H1 (cell line): ENCODE measurements around the gene LYAR. TPM values are rescaled to one million over a fixed set of nuclear protein-coding genes. Genes with fewer than 3 reads are reported as not detected.

Source experiments
- CTCF ChIA-PET: fragments of 300-600 bp; sonication (Branson Sonifier 250); formaldehyde crosslinking; loops from one replicate; lab custom pipeline; 2021; ENCODE audit not compliant: partially characterized antibody; lab: Charles Lee
- POLR2A ChIA-PET: fragments of 300-600 bp; sonication (Branson Sonifier 250); formaldehyde crosslinking; loops from one replicate; lab custom pipeline; 2021; ENCODE audit warnings: inconsistent platforms; ENCODE audit not compliant: partially characterized antibody; lab: Charles Lee
- DNase-seq, 2 experiments: peaks; one replicate each; pipeline versions ENCODE4 v3.0.0 to v3.0.0-alpha.2; 2010 to 2022; ENCODE audit warnings: low spot score in 2 of 2, low read depth in 1 of 2, mixed read lengths in 1 of 2
- FAIRE-seq: peaks from 2 replicates; lab custom pipeline; 2011; peaks lifted over from hg19 to GRCh38; lab: Jason Lieb, UNC
- H2AFZ ChIP-seq: 2 replicates; pipeline ENCODE4 v1.8.1; 2012; ENCODE audit warnings: low read length, inconsistent platforms
- H2AK5ac ChIP-seq: 2 replicates; pipeline ENCODE4 v1.6.1; 2013; ENCODE audit warnings: low read depth, low read length
- H2BK120ac ChIP-seq: replicated peaks from 2 replicates; pipeline ENCODE3; 2013; ENCODE audit warnings: low read depth, low read length, inconsistent platforms
- H2BK12ac ChIP-seq: 2 replicates; pipeline ENCODE4 v1.6.1; 2013; ENCODE audit warnings: low read depth, low read length
- H2BK15ac ChIP-seq: 2 replicates; pipeline ENCODE4 v1.6.1; 2013; ENCODE audit warnings: low read length
- H2BK20ac ChIP-seq: 2 replicates; pipeline ENCODE4 v1.6.1; 2013; ENCODE audit warnings: low read length
- H2BK5ac ChIP-seq: 2 replicates; pipeline ENCODE4 v1.6.1; 2013; ENCODE audit warnings: low read depth, low read length
- H3K14ac ChIP-seq: 2 replicates; pipeline ENCODE4 v1.6.1; 2013; ENCODE audit warnings: inconsistent platforms; ENCODE audit not compliant: insufficient read length
- H3K18ac ChIP-seq: 2 replicates; pipeline ENCODE4 v1.6.1; 2013; ENCODE audit warnings: low read length; ENCODE audit errors: extremely low read depth
- H3K23ac ChIP-seq: 2 replicates; pipeline ENCODE4 v1.6.1; 2013; ENCODE audit warnings: inconsistent platforms; ENCODE audit not compliant: insufficient read length
- H3K23me2 ChIP-seq: 2 replicates; pipeline ENCODE4 v1.6.1; 2013; ENCODE audit warnings: low read depth, low read length
- H3K27ac ChIP-seq: 2 replicates; pipeline ENCODE4 v1.6.1; 2011; ENCODE audit warnings: low read depth, low read length, inconsistent platforms
- H3K27me3 ChIP-seq, 4 experiments: replicated peaks in 1 of 4; 1 replicate in 1 of 4; 2 replicates in 3 of 4; pipeline versions ENCODE4 v1.6.1 to v1.8.1; 2011 to 2013; ENCODE audit warnings: low read length in 3 of 4, mild to moderate bottlenecking in 3 of 4, inconsistent platforms in 2 of 4, mixed read lengths in 2 of 4, moderate library complexity in 1 of 4; ENCODE audit not compliant: control insufficient read depth in 3 of 4, insufficient read depth in 3 of 4; ENCODE audit errors: extremely low read depth in 1 of 4
- H3K36me3 ChIP-seq, 4 experiments: 2 replicates each; pipeline versions ENCODE4 v1.6.1 to v1.8.1; 2011 to 2013; ENCODE audit warnings: mild to moderate bottlenecking in 4 of 4, low read length in 3 of 4, moderate library complexity in 2 of 4, control low read depth in 1 of 4, inconsistent platforms in 1 of 4; ENCODE audit not compliant: insufficient read depth in 4 of 4, control insufficient read depth in 2 of 4
- H3K4ac ChIP-seq: replicated peaks from 2 replicates; pipeline ENCODE3; 2013; ENCODE audit warnings: low read length, low read depth, mixed read lengths, inconsistent platforms; ENCODE audit not compliant: insufficient read length
- H3K4me1 ChIP-seq, 4 experiments: replicated peaks in 1 of 4; 1 replicate in 1 of 4; 2 replicates in 3 of 4; pipeline versions ENCODE4 v1.6.1 to v1.8.1; 2011 to 2013; ENCODE audit warnings: low read length in 3 of 4, inconsistent platforms in 2 of 4, mixed read lengths in 1 of 4; ENCODE audit not compliant: insufficient read depth in 4 of 4, control insufficient read depth in 3 of 4
- H3K4me2 ChIP-seq, 2 experiments: 2 replicates each; pipeline versions ENCODE4 v1.6.1 to v1.8.1; 2011 to 2013; ENCODE audit warnings: low read depth in 2 of 2, low read length in 2 of 2, control low read depth in 1 of 2, inconsistent platforms in 1 of 2, mild to moderate bottlenecking in 1 of 2; ENCODE audit not compliant: insufficient read depth in 1 of 2
- H3K4me3 ChIP-seq, 4 experiments: fragments of 200-600, 300-600 bp in 1 of 4; sonication (generic), shearing (Covaris generic), sonication (Bioruptor Twin) in 1 of 4; 2 replicates each; pipeline versions ENCODE4 v1.5.1 to v1.8.1; 2011 to 2016; ENCODE audit warnings: low read length in 4 of 4, low read depth in 3 of 4, control low read depth in 2 of 4, inconsistent platforms in 2 of 4, mild to moderate bottlenecking in 2 of 4, mixed read lengths in 1 of 4, moderate library complexity in 1 of 4; ENCODE audit not compliant: insufficient read depth in 2 of 4; ENCODE audit errors: extremely low read depth in 1 of 4
- H3K56ac ChIP-seq: replicated peaks from 2 replicates; pipeline ENCODE3; 2013; ENCODE audit warnings: low read depth, mild to moderate bottlenecking, mixed read lengths, low read length, inconsistent platforms; ENCODE audit not compliant: insufficient read length
- H3K79me1 ChIP-seq: 2 replicates; pipeline ENCODE4 v1.6.1; 2013; ENCODE audit warnings: low read depth, low read length, control low read depth
- H3K79me2 ChIP-seq, 2 experiments: 2 replicates each; pipeline versions ENCODE4 v1.6.1 to v1.8.1; 2012 to 2013; ENCODE audit warnings: low read length in 2 of 2, mild to moderate bottlenecking in 2 of 2, inconsistent platforms in 1 of 2; ENCODE audit not compliant: insufficient read depth in 2 of 2, control insufficient read depth in 1 of 2
- H3K9ac ChIP-seq, 4 experiments: replicated peaks in 1 of 4; 1 replicate in 1 of 4; 2 replicates in 3 of 4; pipeline versions ENCODE4 v1.6.1 to v1.8.1; 2011 to 2013; ENCODE audit warnings: low read depth in 3 of 4, low read length in 3 of 4, control low read depth in 2 of 4, mild to moderate bottlenecking in 2 of 4, moderate library complexity in 2 of 4, inconsistent platforms in 1 of 4; ENCODE audit errors: extremely low read depth in 1 of 4
- H3K9me3 ChIP-seq, 2 experiments: 2 replicates each; pipeline versions ENCODE4 v1.6.1 to v1.8.1; 2012 to 2013; ENCODE audit warnings: mild to moderate bottlenecking in 2 of 2, moderate library complexity in 2 of 2, control low read depth in 1 of 2, inconsistent platforms in 1 of 2, low read depth in 1 of 2, low read length in 1 of 2, mixed read lengths in 1 of 2; ENCODE audit not compliant: insufficient read depth in 2 of 2
- H4K20me1 ChIP-seq, 2 experiments: replicated peaks in 1 of 2; 2 replicates each; pipeline versions ENCODE3 to v1.8.1; 2011 to 2013; ENCODE audit warnings: inconsistent platforms in 2 of 2, low read length in 2 of 2, mild to moderate bottlenecking in 1 of 2; ENCODE audit not compliant: insufficient read depth in 2 of 2, control insufficient read depth in 1 of 2
- H4K5ac ChIP-seq: 2 replicates; pipeline ENCODE4 v1.6.1; 2013; ENCODE audit warnings: low read length, low read depth, mixed read lengths, inconsistent platforms; ENCODE audit not compliant: insufficient read length
- H4K8ac ChIP-seq: 2 replicates; pipeline ENCODE4 v1.8.0; 2013; ENCODE audit warnings: mild to moderate bottlenecking, moderate library complexity, low read length, inconsistent platforms; ENCODE audit not compliant: insufficient read depth; ENCODE audit errors: extremely low read depth
- H4K91ac ChIP-seq: replicated peaks from 2 replicates; pipeline ENCODE3; 2013; ENCODE audit warnings: low read length, mixed read lengths, inconsistent platforms; ENCODE audit not compliant: insufficient read length
- WGBS, 2 experiments: shearing (Covaris generic) in 1 of 2; methylation state at CpG; one replicate each; pipeline versions ENCODE4 v1.1.6 to v1.1.7; 2013 to 2015; ENCODE audit warnings: low lambda C conversion rate in 2 of 2, mixed read lengths in 2 of 2, inconsistent platforms in 1 of 2, low coverage in 1 of 2, missing lambda C conversion rate in 1 of 2; ENCODE audit not compliant: insufficient replicate concordance in 2 of 2, insufficient coverage in 1 of 2, insufficient read length in 1 of 2; ENCODE audit errors: extremely low coverage in 1 of 2, missing lambda C conversion rate in 1 of 2; 5-methylcytosine and 5-hydroxymethylcytosine counted together
- polyA plus RNA-seq, 7 experiments: library from polyadenylated mRNA; depleted of rRNA in 3 of 7; stranded (reverse) in 5 of 7; unstranded in 2 of 7; fragments of >200 nt in 5 of 7; fragments of 200-250 nt in 2 of 7; gene quantifications; 1 replicate in 5 of 7; 2 replicates in 1 of 7; 4 replicates in 1 of 7; pipeline versions ENCODE4 v1.2.1 to v1.2.3, GENCODE V29; 2011 to 2013; ENCODE audit warnings: missing spikeins in 2 of 7, mixed read lengths in 2 of 7
- total RNA-seq: library from RNA; stranded (reverse); fragmentation: NEBNext Ultra II Directional; extraction: Animal tissue kit (Norgen Biotek cat#: 25700); gene quantifications from 2 replicates; pipeline ENCODE4 v1.2.1, GENCODE V29; 2021

The LYAR gene
- total and polyA plus RNA-seq, 2 of the 8 experiments (the other 6 are each of a cell fraction or from before 2014, with no cell fraction given): 6.5 to 46.9 TPM

GRCh38 chr4:4289055-4289454 lies 899 bp downstream of the LYAR start:
- Histone ChIP-seq H3K9ac (peak overlapping the region in 3 of 4 experiments; percentile 70 to 86 (median 70); a peak in 6 of 7 replicates), H3K18ac (no peak overlapping the region), H4K5ac (no peak overlapping the region), H3K4me2 (peak overlapping the region; percentile 90 to 95), H4K8ac (no peak overlapping the region), H2AFZ (no peak overlapping the region), H2BK5ac (no peak overlapping the region), H3K9me3 (no peaks in the 10 kb centered on the region), H3K56ac (no peak overlapping the region), H3K23ac (no peak overlapping the region), H4K20me1 (peaks cover 0 to 28% of the 10 kb centered on the region in 2 experiments), H3K4ac (no peak overlapping the region), H3K79me1 (peaks cover 18% of the 10 kb centered on the region), H3K4me3 (peak overlapping the region; percentile 80 to 92 (median 88); a peak in 7 of 8 replicates), H4K91ac (no peak overlapping the region), H2BK15ac (no peak overlapping the region), H2BK20ac (no peak overlapping the region), H2AK5ac (no peak overlapping the region; the same call in 1 of the 2 replicates), H3K23me2 (peaks cover 16% of the 10 kb centered on the region), H3K79me2 (peaks cover 18 to 74% of the 10 kb centered on the region in 2 experiments), H2BK120ac (no peak overlapping the region), H3K14ac (no peak overlapping the region), H3K4me1 (peaks cover 0 to 15% (median 4%) of the 10 kb centered on the region in 4 experiments; a peak in 4 of 7 replicates), H3K27me3 (no peaks in the 10 kb centered on the region), H3K36me3 (peaks cover 5 to 23% (median 16%) of the 10 kb centered on the region in 4 experiments), H3K27ac (no peak overlapping the region), H2BK12ac (no peak overlapping the region)
- ChIA-PET CTCF (no interaction called here), POLR2A (no interaction called here)
- DNase-seq: no peak
- FAIRE-seq: no peak
- WGBS, 2 experiments: 85% methylated on average over 3 of the region's 3 CpGs; no CpG with 5 or more reads in 1 of the 2 experiments
